Keratinocyte (primary cell): ENCODE measurements around the gene OLFML2A. TPM values are rescaled to one million over a fixed set of nuclear protein-coding genes. Genes with fewer than 3 reads are reported as not detected.

ENCODE experiments used
- DNase-seq: peaks from one replicate; pipeline ENCODE4 v3.0.0-alpha.2; 2011; ENCODE audit warnings: low read depth, missing footprints, low spot score
- FAIRE-seq: peaks from 2 replicates; lab custom pipeline; 2011; peaks lifted over from hg19 to GRCh38; lab: Jason Lieb, UNC
- H2AFZ ChIP-seq: 2 replicates; pipeline ENCODE4 v1.6.0; 2012; ENCODE audit warnings: low read length, control low read depth, inconsistent platforms; ENCODE audit not compliant: control insufficient read depth
- H3K27ac ChIP-seq: 2 replicates; pipeline ENCODE4 v1.5.1; 2011; ENCODE audit warnings: low read length; ENCODE audit not compliant: control insufficient read depth, insufficient read depth
- H3K27me3 ChIP-seq: 3 replicates; pipeline ENCODE4 v1.6.0; 2011; ENCODE audit warnings: low read length; ENCODE audit not compliant: control insufficient read depth, insufficient read depth; ENCODE audit errors: extremely low read depth
- H3K36me3 ChIP-seq, 2 experiments: 2 replicates in 1 of 2; 3 replicates in 1 of 2; pipeline ENCODE4 v1.5.1; 2011; ENCODE audit warnings: low read length in 2 of 2, mild to moderate bottlenecking in 1 of 2; ENCODE audit not compliant: control insufficient read depth in 2 of 2, insufficient read depth in 2 of 2; ENCODE audit errors: extremely low read depth in 1 of 2
- H3K4me1 ChIP-seq: 3 replicates; pipeline ENCODE4 v1.5.1; 2011; ENCODE audit warnings: low read length; ENCODE audit not compliant: control insufficient read depth, insufficient read depth; ENCODE audit errors: extremely low read depth
- H3K4me2 ChIP-seq: 3 replicates; pipeline ENCODE4 v1.6.0; 2011; ENCODE audit warnings: low read depth, low read length; ENCODE audit not compliant: control insufficient read depth, insufficient read depth; ENCODE audit errors: extremely low read depth
- H3K4me3 ChIP-seq, 3 experiments: fragments of 200-600 bp in 1 of 3; sonication (generic) in 1 of 3; 2 replicates in 2 of 3; 3 replicates in 1 of 3; pipeline ENCODE4 v1.5.1; 2011 to 2016; ENCODE audit warnings: low read length in 3 of 3, mild to moderate bottlenecking in 3 of 3, control low read depth in 2 of 3, inconsistent platforms in 1 of 3, low read depth in 1 of 3, mixed read lengths in 1 of 3, mixed run types in 1 of 3, moderate library complexity in 1 of 3; ENCODE audit not compliant: control insufficient read depth in 2 of 3, insufficient read depth in 2 of 3; ENCODE audit errors: extremely low read depth in 1 of 3
- H3K79me2 ChIP-seq: 2 replicates; pipeline ENCODE4 v1.6.0; 2012; ENCODE audit warnings: low read length; ENCODE audit not compliant: control insufficient read depth, insufficient read depth
- H3K9ac ChIP-seq: 3 replicates; pipeline ENCODE4 v1.6.0; 2011; ENCODE audit warnings: low read length; ENCODE audit not compliant: control insufficient read depth, insufficient read depth; ENCODE audit errors: extremely low read depth
- H3K9me1 ChIP-seq: 3 replicates; pipeline ENCODE4 v1.6.0; 2011; ENCODE audit warnings: low read length; ENCODE audit not compliant: control insufficient read depth, insufficient read depth; ENCODE audit errors: extremely low read depth
- H3K9me3 ChIP-seq: 2 replicates; pipeline ENCODE4 v1.5.1; 2012; ENCODE audit warnings: low read depth, low read length; ENCODE audit not compliant: control insufficient read depth
- H4K20me1 ChIP-seq: 3 replicates; pipeline ENCODE4 v1.6.0; 2011; ENCODE audit warnings: low read length; ENCODE audit not compliant: control insufficient read depth, insufficient read depth; ENCODE audit errors: extremely low read depth
- CTCF ChIP-seq, 3 experiments: IDR thresholded peaks in 1 of 3; conservative IDR thresholded peaks in 1 of 3; optimal IDR thresholded peaks in 1 of 3; 2 replicates in 2 of 3; 3 replicates in 1 of 3; pipeline versions ENCODE3 to v1.5.1; 2011; ENCODE audit warnings: low read length in 3 of 3, mild to moderate bottlenecking in 3 of 3, moderate library complexity in 2 of 3, control low read depth in 1 of 3, inconsistent platforms in 1 of 3; ENCODE audit not compliant: insufficient read depth in 2 of 3; ENCODE audit errors: extremely low read depth in 1 of 3
- EZH2 ChIP-seq: IDR thresholded peaks from one replicate; pipeline ENCODE4 v1.6.1; 2012; ENCODE audit warnings: inconsistent platforms, mild to moderate bottlenecking, low read length, moderate library complexity
- dilution Hi-C: fragments of 300-500 bp; cut with MboI; formaldehyde crosslinking; loops from one replicate; pipeline ENCODE4 v1.7.0; 2020; ENCODE audit warnings: low sequenced_read_pairs; ENCODE audit not compliant: extremely low pct_ligation_motif_present
- polyA plus RNA-seq, 5 experiments: library from polyadenylated mRNA; depleted of rRNA in 3 of 5; stranded (reverse) in 3 of 5; stranded (forward) in 1 of 5; unstranded in 1 of 5; fragments of >200 nt; gene quantifications; 1 replicate in 1 of 5; 2 replicates in 3 of 5; 3 replicates in 1 of 5; pipeline versions ENCODE4 v1.2.1 to v1.2.3, GENCODE V29; 2011 to 2012; ENCODE audit warnings: missing spikeins in 2 of 5, low read depth in 1 of 5, low replicate concordance in 1 of 5

OLFML2A gene
- polyA plus RNA-seq, 1 donor (not counting 4 experiments of a cell fraction or from before 2014, with no cell fraction given), result 1.1 TPM

- peak; percentile 84 for FAIRE-seq
- Histone ChIP-seq H3K36me3 (no peaks in the 10 kb centered on the region), H3K4me3 (no peak overlapping the region), H3K9me1 (no peaks in the 10 kb centered on the region), H3K9me3 (no peaks in the 10 kb centered on the region), H3K27ac (no peak overlapping the region), H3K79me2 (no peaks in the 10 kb centered on the region), H3K4me2 (peak overlapping the region; percentile 65), H3K9ac (no peak overlapping the region), H3K4me1 (peaks cover 60% of the 10 kb centered on the region), H3K27me3 (no peaks in the 10 kb centered on the region), H4K20me1 (no peaks in the 10 kb centered on the region), H2AFZ (no peak overlapping the region)
- dilution Hi-C loops, result no loop called here
- DNase-seq, result no peak
- no peak for TF ChIP-seq CTCF (optimal IDR thresholded peaks at IDR 0.05 in 1 of 3, IDR thresholded peaks at IDR 0.05 in 1 of 3, conservative IDR thresholded peaks at IDR 0.05 in 1 of 3; ENCODE audit: extremely low read depth in 1 of 3, insufficient read depth in 2 of 3, low read length in 3 of 3)
- TF ChIP-seq EZH2, result no peak
Observed at GRCh38 chr9:124814164-124814535, 37.2 kb downstream of the OLFML2A start.

GRCh38 chr9:124815601-124816000 is 38.7 kb downstream of the OLFML2A start:
- Histone ChIP-seq H3K4me1 (peaks cover 61% of the 10 kb centered on the region), H3K9me3 (no peaks in the 10 kb centered on the region), H3K9me1 (no peaks in the 10 kb centered on the region), H3K27ac (no peak overlapping the region), H3K79me2 (no peaks in the 10 kb centered on the region), H4K20me1 (no peaks in the 10 kb centered on the region), H3K36me3 (no peaks in the 10 kb centered on the region), H3K27me3 (no peaks in the 10 kb centered on the region), H2AFZ (no peak overlapping the region), H3K4me3 (no peak overlapping the region), H3K9ac (no peak overlapping the region), H3K4me2 (no peak overlapping the region)
- no peak for DNase-seq
- TF ChIP-seq CTCF (optimal IDR thresholded peaks at IDR 0.05 in 1 of 3, IDR thresholded peaks at IDR 0.05 in 1 of 3, conservative IDR thresholded peaks at IDR 0.05 in 1 of 3; ENCODE audit: extremely low read depth in 1 of 3, insufficient read depth in 2 of 3, low read length in 3 of 3), result no peak
- TF ChIP-seq EZH2, result no peak
- FAIRE-seq, result no peak
- dilution Hi-C loops, result no loop called here
